ENCODE data around the gene THRAP3. TPM values are rescaled to one million over a fixed set of nuclear protein-coding genes. Genes with fewer than 3 reads are reported as not detected.
A peak's percentile ranks its signal among the peaks of the same experiment; 100 is the strongest.

The THRAP3 gene
- total RNA-seq, 4 donors from 2014 or later = 25.8 to 73.7 (median 59.9) TPM

GRCh38 chr1:36222481-36223380, 1.5 kb upstream of the THRAP3 start:
- H3K4me3 ChIP-seq = peak overlapping the region in 3 of 4 donors; percentile 65 to 74 (median 66)
- no peaks in the 10 kb centered on the region for H3K36me3 ChIP-seq
- peaks cover 13 to 35% (median 34%) of the 10 kb centered on the region in 4 donors for H3K4me1 ChIP-seq
- intact Hi-C loops (cut with DNase I; ENCODE audit: low total_unique reads) = no loop called here
- TF ChIP-seq EP300 (IDR thresholded peaks at IDR 0.05; ENCODE audit: low read depth) = no peak
- TF ChIP-seq POLR2AphosphoS5 (IDR thresholded peaks at IDR 0.05) = no peak
- TF ChIP-seq CTCF (IDR thresholded peaks at IDR 0.05) = no peak
- no peak for TF ChIP-seq POLR2A (IDR thresholded peaks at IDR 0.05)
- H3K27ac ChIP-seq = peak overlapping the region; percentile 95 to 99 (median 98)
- no peaks in the 10 kb centered on the region for H3K27me3 ChIP-seq
- no peaks in the 10 kb centered on the region for H3K9me3 ChIP-seq
- peak; percentile 11 for DNase-seq
- in situ Hi-C loops (cut with MboI; ENCODE audit: low pct_ligation_motif_present in 1 of 4, low pct_unique_long_range_greater_than_20kb in 1 of 4, low sequenced_read_pairs in 3 of 4) = no loop called here
- 71 to 86% methylated on average over 16 to 33 of the region's 33 CpGs for whole genome bisulfite sequencing, 2 donors (ENCODE audit: low coverage in 1 of 2)

- Histone ChIP-seq H3K4me3 (peak overlapping the region; percentile 3 to 74 (median 66)), H3K9me3 (no peaks in the 10 kb centered on the region), H3K27ac (peak overlapping the region; percentile 95 to 99 (median 98)), H3K4me1 (peaks cover 13 to 41% (median 34%) of the 10 kb centered on the region in 4 donors), H3K27me3 (no peaks in the 10 kb centered on the region), H3K36me3 (no peaks in the 10 kb centered on the region)
- WGBS, 2 donors (ENCODE audit: low coverage in 1 of 2) = 0 to 1% methylated on average over 8 to 16 of the region's 16 CpGs
- DNase-seq = peak; percentile 21
- TF ChIP-seq POLR2A (IDR thresholded peaks at IDR 0.05) (no peak), EP300 (IDR thresholded peaks at IDR 0.05; ENCODE audit: low read depth) (no peak), POLR2AphosphoS5 (IDR thresholded peaks at IDR 0.05) (peak in 1 of 3 donors; percentile 14), CTCF (IDR thresholded peaks at IDR 0.05) (no peak)
- in situ Hi-C loops (cut with MboI; ENCODE audit: low pct_ligation_motif_present in 1 of 4, low pct_unique_long_range_greater_than_20kb in 1 of 4, low sequenced_read_pairs in 3 of 4) = no loop called here
- intact Hi-C loops (cut with DNase I; ENCODE audit: low total_unique reads) = no loop called here
Measured at GRCh38 chr1:36223381-36223995, 755 bp upstream of the THRAP3 start.

DNA sequence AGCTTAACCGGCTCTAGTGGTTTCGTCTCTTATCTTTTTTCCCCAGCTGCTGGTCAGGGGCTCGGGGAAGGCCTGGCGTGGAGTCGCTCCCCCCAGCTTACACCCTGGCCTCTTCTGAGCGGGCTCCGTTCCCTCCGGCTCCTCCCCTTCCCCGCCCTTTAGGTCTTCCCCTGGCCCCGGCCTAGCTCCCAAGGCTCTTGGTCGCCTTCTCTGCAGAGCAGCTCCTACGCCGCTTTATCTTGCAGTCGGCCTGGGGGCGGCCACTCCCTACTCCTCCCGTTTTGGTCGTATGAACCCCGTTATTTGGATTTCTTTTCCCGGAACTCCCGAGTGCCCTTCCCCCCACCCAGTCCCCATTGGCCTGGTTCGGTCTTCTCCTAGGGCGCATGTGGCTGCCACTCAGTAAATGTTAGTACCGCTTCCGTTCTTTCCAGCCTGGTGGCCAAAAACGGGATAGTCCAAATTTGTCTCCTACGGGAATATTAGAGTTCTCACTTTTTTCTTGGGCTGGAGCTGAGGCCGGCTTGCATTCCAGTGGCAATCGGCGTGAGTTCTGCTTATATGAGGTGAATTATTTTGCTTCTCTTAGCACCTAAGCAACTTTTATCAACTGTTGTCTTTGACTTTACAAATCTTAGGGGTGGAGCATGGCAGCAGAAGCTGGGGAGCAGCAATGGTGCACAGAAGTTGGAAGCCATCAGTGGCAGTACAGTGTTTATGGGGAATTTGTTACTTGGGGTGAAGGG, 467 bp downstream of the THRAP3 start:
- Histone ChIP-seq H3K27ac (peak overlapping the region; percentile 95 to 99 (median 98)), H3K27me3 (no peaks in the 10 kb centered on the region), H3K4me1 (peaks cover 13 to 42% (median 34%) of the 10 kb centered on the region in 4 donors), H3K4me3 (peak overlapping the region; percentile 74 to 96 (median 90)), H3K9me3 (no peaks in the 10 kb centered on the region), H3K36me3 (no peaks in the 10 kb centered on the region)
- intact Hi-C loops (cut with DNase I; ENCODE audit: low total_unique reads) = no loop called here
- in situ Hi-C loops (cut with MboI; ENCODE audit: low pct_ligation_motif_present in 1 of 4, low pct_unique_long_range_greater_than_20kb in 1 of 4, low sequenced_read_pairs in 3 of 4) = no loop called here
- no peak for DNase-seq
- peak in 1 of 3 donors; percentile 4 for TF ChIP-seq POLR2AphosphoS5 (IDR thresholded peaks at IDR 0.05)
- no peak for TF ChIP-seq POLR2A (IDR thresholded peaks at IDR 0.05)
- peak; percentile 41 to 69 (median 46) for TF ChIP-seq CTCF (IDR thresholded peaks at IDR 0.05)
- no peak for TF ChIP-seq EP300 (IDR thresholded peaks at IDR 0.05; ENCODE audit: low read depth)
- WGBS, 2 donors (ENCODE audit: low coverage in 1 of 2) = 0% methylated on average over 29 of the region's 29 CpGs; no CpG with 5 or more reads in 1 of the 2 donors
